Measurements from ENCODE around the gene ATP5F1C. TPM values are rescaled to one million over a fixed set of nuclear protein-coding genes. Genes with fewer than 3 reads are reported as not detected.

ATP5F1C gene
- total and polyA plus RNA-seq, 2 donors (not counting 3 experiments of a cell fraction or from before 2014, with no cell fraction given), result 184 to 290 TPM

- Histone ChIP-seq H3K27me3 (ENCODE audit: control insufficient read depth in 2 of 2, insufficient read depth in 2 of 2, low read length in 2 of 2) (no peaks in the 10 kb centered on the region), H4K20me1 (replicated peaks; ENCODE audit: control insufficient read depth, extremely low read depth, insufficient read depth, low read length) (no peaks in the 10 kb centered on the region), H3K9me1 (replicated peaks; ENCODE audit: control insufficient read depth, extremely low read depth, insufficient read depth, low read length) (no peaks in the 10 kb centered on the region), H3K4me1 (ENCODE audit: control insufficient read depth, extremely low read depth, insufficient read depth, low read length) (no peaks in the 10 kb centered on the region), H2AFZ (ENCODE audit: low read depth, low read length) (no peak overlapping the region), H3K4me3 (replicated peaks in 1 of 3; ENCODE audit: insufficient read depth in 1 of 3, low read depth in 1 of 3, low read length in 3 of 3) (no peak overlapping the region), H3K9ac (replicated peaks; ENCODE audit: extremely low read depth, insufficient read depth, low read length) (no peak overlapping the region), H3K4me2 (ENCODE audit: insufficient read depth, low read length) (no peak overlapping the region), H3K36me3 (ENCODE audit: control insufficient read depth in 2 of 2, extremely low read depth in 1 of 2, insufficient read depth in 2 of 2, low read length in 2 of 2) (no peaks in the 10 kb centered on the region), H3K27ac (ENCODE audit: insufficient read depth, low read depth, low read length) (no peak overlapping the region), H3K79me2 (ENCODE audit: control insufficient read depth, insufficient read depth, low read length) (peaks cover 4% of the 10 kb centered on the region), H3K9me3 (replicated peaks; ENCODE audit: control insufficient read depth, insufficient read depth, low read length) (no peaks in the 10 kb centered on the region)
- FAIRE-seq (no peak), DNase-seq (ENCODE audit: low read depth, low spot score) (no peak)
- intact Hi-C loops (cut with micrococcal nuclease) (no loop called here), dilution Hi-C loops (cut with MboI; ENCODE audit: extremely low pct_ligation_motif_present, low sequenced_read_pairs) (no loop called here)
- no TSS peak for BruUV-seq (replicated peaks)
- no peak for TF ChIP-seq MYC (IDR thresholded peaks at IDR 0.05; ENCODE audit: low read depth, low read length)
- TF ChIP-seq EZH2 (IDR thresholded peaks at IDR 0.05; ENCODE audit: borderline replicate concordance, low read depth, low read length, severe bottlenecking), result no peak
- TF ChIP-seq POLR2A (IDR thresholded peaks at IDR 0.05; ENCODE audit: low read depth, low read length), result no peak
- TF ChIP-seq POLR2AphosphoS5 (IDR thresholded peaks at IDR 0.05; ENCODE audit: insufficient read depth, low read depth, low read length), result no peak
- TF ChIP-seq FOS (IDR thresholded peaks at IDR 0.05; ENCODE audit: borderline replicate concordance, insufficient read depth, low read length), result no peak
- no peak for TF ChIP-seq JUN (IDR thresholded peaks at IDR 0.05; ENCODE audit: borderline replicate concordance, insufficient read depth, insufficient read length, low read depth)
- TF ChIP-seq, protein P1, sequence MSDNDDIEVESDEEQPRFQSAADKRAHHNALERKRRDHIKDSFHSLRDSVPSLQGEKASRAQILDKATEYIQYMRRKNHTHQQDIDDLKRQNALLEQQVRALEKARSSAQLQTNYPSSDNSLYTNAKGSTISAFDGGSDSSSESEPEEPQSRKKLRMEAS (IDR thresholded peaks at IDR 0.05; ENCODE audit: insufficient read depth, insufficient read length), result no peak
- TF ChIP-seq, protein P2, sequence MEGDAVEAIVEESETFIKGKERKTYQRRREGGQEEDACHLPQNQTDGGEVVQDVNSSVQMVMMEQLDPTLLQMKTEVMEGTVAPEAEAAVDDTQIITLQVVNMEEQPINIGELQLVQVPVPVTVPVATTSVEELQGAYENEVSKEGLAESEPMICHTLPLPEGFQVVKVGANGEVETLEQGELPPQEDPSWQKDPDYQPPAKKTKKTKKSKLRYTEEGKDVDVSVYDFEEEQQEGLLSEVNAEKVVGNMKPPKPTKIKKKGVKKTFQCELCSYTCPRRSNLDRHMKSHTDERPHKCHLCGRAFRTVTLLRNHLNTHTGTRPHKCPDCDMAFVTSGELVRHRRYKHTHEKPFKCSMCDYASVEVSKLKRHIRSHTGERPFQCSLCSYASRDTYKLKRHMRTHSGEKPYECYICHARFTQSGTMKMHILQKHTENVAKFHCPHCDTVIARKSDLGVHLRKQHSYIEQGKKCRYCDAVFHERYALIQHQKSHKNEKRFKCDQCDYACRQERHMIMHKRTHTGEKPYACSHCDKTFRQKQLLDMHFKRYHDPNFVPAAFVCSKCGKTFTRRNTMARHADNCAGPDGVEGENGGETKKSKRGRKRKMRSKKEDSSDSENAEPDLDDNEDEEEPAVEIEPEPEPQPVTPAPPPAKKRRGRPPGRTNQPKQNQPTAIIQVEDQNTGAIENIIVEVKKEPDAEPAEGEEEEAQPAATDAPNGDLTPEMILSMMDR (IDR thresholded peaks at IDR 0.05; ENCODE audit: extremely low read depth in 1 of 2, insufficient read depth in 1 of 2, low read depth in 1 of 2, low read length in 2 of 2), result no peak
- TF ChIP-seq GATA2 (IDR thresholded peaks at IDR 0.05; ENCODE audit: insufficient read depth, insufficient read length, low read depth, low read length), result no peak
- POLR2A ChIA-PET, result no interaction called here
- CTCF ChIA-PET, result no interaction called here
These were observed 68.7 kb downstream of the ATP5F1C start for GRCh38 chr10:7856678-7857077.
